Keratinocyte (primary cell): Measurements from ENCODE around the gene ZMYND8.

Experiments
- CTCF ChIP-seq, 3 experiments: IDR thresholded peaks in 1 of 3; conservative IDR thresholded peaks in 1 of 3; optimal IDR thresholded peaks in 1 of 3; 2 replicates in 2 of 3; 3 replicates in 1 of 3; pipeline versions ENCODE3 to v1.5.1; 2011; ENCODE audit warnings: low read length in 3 of 3, mild to moderate bottlenecking in 3 of 3, moderate library complexity in 2 of 3, control low read depth in 1 of 3, inconsistent platforms in 1 of 3; ENCODE audit not compliant: insufficient read depth in 2 of 3; ENCODE audit errors: extremely low read depth in 1 of 3
- EZH2 ChIP-seq: IDR thresholded peaks from one replicate; pipeline ENCODE4 v1.6.1; 2012; ENCODE audit warnings: inconsistent platforms, mild to moderate bottlenecking, low read length, moderate library complexity

- TF ChIP-seq CTCF (optimal IDR thresholded peaks at IDR 0.05 in 1 of 3, IDR thresholded peaks at IDR 0.05 in 1 of 3, conservative IDR thresholded peaks at IDR 0.05 in 1 of 3; ENCODE audit: extremely low read depth in 1 of 3, insufficient read depth in 2 of 3, low read length in 3 of 3) (no peak), EZH2 (no peak)
Observed at GRCh38 chr20:47235111-47235510, 121.4 kb downstream of the ZMYND8 start.
